MM.1S (cell line): ENCODE measurements around the gene PTPRK.

Experiments
- DNase-seq: peaks from one replicate; pipeline ENCODE4 v3.0.0-alpha.2; 2015
- H2AFZ ChIP-seq: fragments of 300-600 bp; sonication (generic); 2 replicates; pipeline ENCODE4 v1.6.0; 2016; ENCODE audit warnings: antibody characterized with exemption, low read length
- H3F3A ChIP-seq: fragments of 300-600 bp; sonication (generic); 2 replicates; pipeline ENCODE4 v1.6.1; 2016; ENCODE audit warnings: mild to moderate bottlenecking, antibody characterized with exemption, low read length, moderate library complexity, mixed read lengths; ENCODE audit not compliant: insufficient read depth
- H3K27ac ChIP-seq: fragments of 300-600 bp; sonication (generic); 2 replicates; pipeline ENCODE4 v1.5.1; 2016; ENCODE audit warnings: mild to moderate bottlenecking, low read length
- H3K27me3 ChIP-seq: fragments of 300-600 bp; sonication (generic); replicated peaks from 2 replicates; pipeline ENCODE4 v1.6.0; 2016; ENCODE audit warnings: low read length; ENCODE audit not compliant: insufficient read depth
- H3K36me3 ChIP-seq: fragments of 300-600 bp; sonication (generic); replicated peaks from 2 replicates; pipeline ENCODE4 v1.6.1; 2016; ENCODE audit warnings: mild to moderate bottlenecking, low read length, mixed read lengths; ENCODE audit not compliant: insufficient read depth
- H3K4me1 ChIP-seq: fragments of 300-600 bp; sonication (generic); 2 replicates; pipeline ENCODE4 v1.6.1; 2016; ENCODE audit warnings: low read length, mixed read lengths
- H3K4me2 ChIP-seq: fragments of 300-600 bp; sonication (generic); 2 replicates; pipeline ENCODE4 v1.6.0; 2016; ENCODE audit warnings: low read depth, low read length
- H3K4me3 ChIP-seq: fragments of 300-600 bp; sonication (generic); 2 replicates; pipeline ENCODE4 v1.5.1; 2016; ENCODE audit warnings: low read length, mixed read lengths
- H3K79me2 ChIP-seq: fragments of 300-600 bp; sonication (generic); 2 replicates; pipeline ENCODE4 v1.6.1; 2016; ENCODE audit warnings: mixed run types, low read length, mixed read lengths
- H3K9ac ChIP-seq: fragments of 300-600 bp; sonication (generic); 2 replicates; pipeline ENCODE4 v1.6.1; 2016; ENCODE audit warnings: low read length, mixed read lengths
- H3K9me2 ChIP-seq: fragments of 300-600 bp; sonication (generic); replicated peaks from 2 replicates; pipeline ENCODE4 v1.6.1; 2016; ENCODE audit warnings: mild to moderate bottlenecking, low read length, mixed read lengths; ENCODE audit not compliant: insufficient read depth
- H3K9me3 ChIP-seq: fragments of 300-600 bp; sonication (generic); replicated peaks from 2 replicates; pipeline ENCODE4 v1.6.1; 2016; ENCODE audit warnings: mild to moderate bottlenecking, low read length, mixed read lengths; ENCODE audit not compliant: insufficient read depth
- H4K20me1 ChIP-seq: fragments of 300-600 bp; sonication (generic); 2 replicates; pipeline ENCODE4 v1.6.1; 2016; ENCODE audit warnings: mild to moderate bottlenecking, low read length, moderate library complexity, mixed read lengths; ENCODE audit not compliant: insufficient read depth
- CTCF ChIP-seq: fragments of 300-600 bp; sonication (generic); IDR thresholded peaks from 2 replicates; pipeline ENCODE4 v1.5.1; 2016; ENCODE audit warnings: antibody characterized with exemption, low read length, mixed read lengths
- EZH2 ChIP-seq: fragments of 300-600 bp; sonication (generic); optimal IDR thresholded peaks from 2 replicates; pipeline ENCODE3; 2017; ENCODE audit warnings: low read depth, mild to moderate bottlenecking, antibody characterized with exemption, low read length, mixed read lengths
- EZH2phosphoT487 ChIP-seq: fragments of 300-600 bp; sonication (generic); IDR thresholded peaks from 2 replicates; pipeline ENCODE4 v1.6.1; 2018; ENCODE audit warnings: antibody characterized with exemption, low read length

Gene PTPRK

GRCh38 chr6:128380891-128381290 is 139.5 kb downstream of the PTPRK start:
- H3K36me3 ChIP-seq: no peaks in the 10 kb centered on the region

DNA sequence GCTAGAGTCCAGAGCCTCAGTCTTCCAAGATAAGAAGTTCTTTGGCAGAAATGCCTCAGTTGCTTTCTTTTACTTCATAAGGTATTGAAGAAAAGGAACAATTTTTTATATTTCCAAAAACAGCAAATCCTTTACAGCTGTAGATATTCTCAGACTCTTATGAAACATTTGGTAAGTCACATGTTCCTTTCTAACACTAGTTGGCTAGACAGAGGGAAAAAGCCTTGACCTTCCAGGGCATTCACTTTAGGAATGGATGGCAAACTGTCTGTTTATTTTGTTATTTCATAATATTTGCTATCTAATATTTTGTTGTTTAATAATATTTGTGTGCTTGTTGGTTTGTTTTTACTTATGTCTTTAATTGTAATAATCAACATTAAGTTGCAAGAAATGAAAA is 140.8 kb downstream of the PTPRK start:
- H3F3A ChIP-seq: no peaks in the 10 kb centered on the region
- TF ChIP-seq EZH2: no peak
- no peak for TF ChIP-seq CTCF
- no peak for TF ChIP-seq EZH2phosphoT487

More at GRCh38 chr6:128380891-128381290, 139.5 kb downstream of the PTPRK start:
- H3K4me1 ChIP-seq: no peaks in the 10 kb centered on the region
- H3K9me3 ChIP-seq: no peaks in the 10 kb centered on the region
- H3K27me3 ChIP-seq: no peaks in the 10 kb centered on the region
- no peaks in the 10 kb centered on the region for H3K9me2 ChIP-seq
- H3F3A ChIP-seq: no peaks in the 10 kb centered on the region
- DNase-seq: no peak
- H3K9ac ChIP-seq: no peak overlapping the region
- H3K79me2 ChIP-seq: no peaks in the 10 kb centered on the region
- no peak overlapping the region for H3K4me2 ChIP-seq
- TF ChIP-seq EZH2: no peak
- TF ChIP-seq EZH2phosphoT487: no peak
- TF ChIP-seq CTCF: no peak
- H4K20me1 ChIP-seq: no peaks in the 10 kb centered on the region
- H2AFZ ChIP-seq: no peak overlapping the region
- no peak overlapping the region for H3K27ac ChIP-seq
- no peak overlapping the region for H3K4me3 ChIP-seq

DNA sequence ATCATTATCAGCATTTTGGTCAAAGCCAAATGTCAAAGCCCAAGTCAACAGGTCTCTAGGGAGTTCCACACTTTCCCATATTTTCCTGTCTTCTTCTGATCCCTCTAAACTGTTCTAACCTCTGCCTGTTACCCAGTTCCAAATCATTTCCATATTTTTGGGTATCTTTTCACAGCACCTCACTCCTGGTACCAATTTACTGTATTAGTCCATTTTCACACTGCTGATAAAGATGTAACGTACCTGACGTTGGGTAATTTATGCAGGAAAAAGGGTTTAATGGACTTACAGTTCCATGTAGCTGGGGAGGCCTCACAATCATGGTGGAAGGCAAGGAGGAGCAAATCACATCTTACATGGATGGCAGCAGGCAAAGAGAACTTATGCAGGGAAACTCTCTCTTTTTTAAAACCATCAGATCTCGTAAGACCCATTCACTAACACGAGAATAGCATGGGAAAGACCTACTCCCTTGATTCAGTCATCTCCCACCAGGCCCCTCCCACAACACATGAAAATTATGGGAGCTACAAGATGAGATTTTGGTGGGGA is 143.4 kb downstream of the PTPRK start:
- Histone ChIP-seq H3K4me2 (no peak overlapping the region), H3K27ac (no peak overlapping the region), H3K27me3 (no peaks in the 10 kb centered on the region), H3K4me3 (no peak overlapping the region), H2AFZ (no peak overlapping the region), H3K9me3 (no peaks in the 10 kb centered on the region), H4K20me1 (no peaks in the 10 kb centered on the region), H3K9ac (no peak overlapping the region), H3K4me1 (no peaks in the 10 kb centered on the region), H3K9me2 (no peaks in the 10 kb centered on the region), H3F3A (no peaks in the 10 kb centered on the region), H3K36me3 (no peaks in the 10 kb centered on the region), H3K79me2 (no peaks in the 10 kb centered on the region)
- DNase-seq: no peak
- TF ChIP-seq EZH2phosphoT487: no peak
- TF ChIP-seq CTCF: no peak
- no peak for TF ChIP-seq EZH2

More for the DNA sequence above, 140.8 kb downstream of the PTPRK start:
- no peaks in the 10 kb centered on the region for H3K27me3 ChIP-seq
- H3K4me2 ChIP-seq: no peak overlapping the region
- no peak overlapping the region for H3K9ac ChIP-seq
- H3K9me3 ChIP-seq: no peaks in the 10 kb centered on the region
- DNase-seq: no peak
- H3K4me1 ChIP-seq: no peaks in the 10 kb centered on the region
- no peak overlapping the region for H3K27ac ChIP-seq
- no peaks in the 10 kb centered on the region for H3K9me2 ChIP-seq
- H4K20me1 ChIP-seq: no peaks in the 10 kb centered on the region
- no peak overlapping the region for H3K4me3 ChIP-seq
- H2AFZ ChIP-seq: no peak overlapping the region
- H3K36me3 ChIP-seq: no peaks in the 10 kb centered on the region
- H3K79me2 ChIP-seq: no peaks in the 10 kb centered on the region
